Stimulated activated CD4-positive, alpha-beta T cell treated with anti-CD3 and anti-CD28 coated beads, Interleukin-2, amount 100 ng/mL, for 24 hours (primary cell): ENCODE measurements around the gene CUX1.
"Not testable (repeated sequence)": the region's sequence is repeated elsewhere in the genome, so short reads cannot be mapped to it uniquely, and the experiment has no call there.

Experiments used
- DNase-seq, 2 donors: peaks; one replicate each; pipeline ENCODE4 v3.0.0-alpha.2; 2020

The CUX1 gene

DNA sequence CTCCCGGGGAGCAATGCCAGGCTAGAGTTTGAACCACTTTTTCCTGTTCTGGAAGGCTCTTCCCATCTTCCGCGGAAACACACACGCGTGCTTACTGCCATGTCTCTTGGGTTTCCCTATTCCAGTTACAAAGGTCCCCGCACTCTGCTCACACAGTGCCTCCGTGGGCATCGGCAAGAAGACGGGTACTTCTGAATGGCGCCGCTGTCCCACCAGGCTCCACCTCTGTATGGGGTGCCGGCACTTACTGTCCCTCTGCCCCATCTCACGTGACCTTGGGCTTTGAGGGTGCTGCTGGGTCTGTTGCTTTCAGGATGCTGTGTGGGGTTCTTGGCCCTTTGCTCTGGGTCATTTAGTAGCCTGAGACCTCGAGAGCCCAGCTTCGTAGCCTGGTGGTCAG lies 298.5 kb downstream of the CUX1 start:
- DNase-seq = no peak

DNA sequence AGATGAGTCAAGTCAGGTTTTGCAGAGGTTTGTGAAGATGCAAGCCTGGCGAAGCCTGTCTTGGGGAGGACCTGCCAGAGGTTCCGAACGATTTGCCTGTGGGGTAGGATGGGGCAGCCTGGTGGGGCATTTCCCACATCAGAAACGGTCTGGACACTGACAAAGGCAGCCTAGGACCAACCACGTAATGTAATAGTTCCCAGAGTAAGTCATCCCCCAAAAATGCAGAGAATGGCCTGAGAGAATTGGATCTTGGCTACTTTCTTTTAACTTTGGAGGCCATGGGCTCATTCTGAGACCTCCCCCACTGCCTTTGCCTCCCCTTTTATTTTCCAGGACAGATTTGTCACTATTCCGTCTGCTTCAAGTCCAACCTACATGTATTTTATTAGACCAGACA lies 300.3 kb downstream of the CUX1 start:
- no peak for DNase-seq

GRCh38 chr7:102119213-102119651 lies 301.8 kb downstream of the CUX1 start:
- no peak for DNase-seq

DNA sequence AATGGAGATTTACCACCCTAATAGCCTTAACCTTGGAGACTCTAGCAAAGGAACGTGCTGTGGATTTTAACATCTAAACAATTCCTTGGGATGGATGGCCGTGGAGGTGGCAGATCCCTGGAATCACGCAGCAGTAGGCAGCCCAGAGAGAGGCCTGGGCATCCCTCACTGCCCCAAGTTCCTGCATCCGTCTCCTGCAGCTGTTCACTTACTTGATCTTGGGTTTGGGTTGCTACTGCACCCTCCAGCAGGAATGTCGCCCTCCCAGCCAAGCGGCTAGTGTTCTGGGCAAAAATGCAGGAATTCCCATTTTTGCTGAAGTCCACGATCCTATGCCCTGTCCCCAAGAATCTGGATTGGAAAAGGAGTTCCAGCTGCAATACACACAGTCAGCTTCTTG lies 302.5 kb downstream of the CUX1 start:
- DNase-seq = no peak

DNA sequence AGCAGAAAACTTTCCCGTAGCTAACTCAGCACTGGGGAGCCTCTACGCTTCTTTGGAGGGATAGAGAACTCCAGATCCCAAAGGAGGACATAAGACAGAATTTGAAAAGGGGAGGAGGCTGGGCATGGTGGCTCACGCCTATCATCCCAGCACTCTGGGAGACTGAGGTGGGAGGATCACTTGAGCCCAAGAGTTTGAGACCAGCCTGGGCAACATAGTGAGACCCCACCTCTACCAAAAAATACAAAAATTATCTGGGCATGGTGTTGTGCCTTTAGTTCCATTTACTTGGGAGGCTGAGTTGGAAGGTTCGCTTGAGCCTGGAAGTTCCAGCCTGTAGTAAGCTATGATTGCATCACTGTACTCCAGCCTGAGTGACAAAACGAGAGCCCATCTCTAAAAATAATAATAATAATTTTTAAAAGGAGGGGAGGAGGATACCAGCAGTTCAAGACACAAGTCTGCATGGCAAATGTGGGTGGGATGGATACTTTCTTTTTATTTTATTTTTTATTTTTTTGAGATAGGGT lies 303.3 kb downstream of the CUX1 start:
- no peak for DNase-seq

- no peak for DNase-seq
These were observed 304.6 kb downstream of the CUX1 start for GRCh38 chr7:102122026-102122425.

- DNase-seq = peak; percentile 6 to 18
These were observed 307.7 kb downstream of the CUX1 start for GRCh38 chr7:102125127-102125596.

GRCh38 chr7:102128303-102128702 lies 310.9 kb downstream of the CUX1 start:
- DNase-seq = no peak

- no peak for DNase-seq
These were observed 312.4 kb downstream of the CUX1 start for GRCh38 chr7:102129636-102130370.

DNA sequence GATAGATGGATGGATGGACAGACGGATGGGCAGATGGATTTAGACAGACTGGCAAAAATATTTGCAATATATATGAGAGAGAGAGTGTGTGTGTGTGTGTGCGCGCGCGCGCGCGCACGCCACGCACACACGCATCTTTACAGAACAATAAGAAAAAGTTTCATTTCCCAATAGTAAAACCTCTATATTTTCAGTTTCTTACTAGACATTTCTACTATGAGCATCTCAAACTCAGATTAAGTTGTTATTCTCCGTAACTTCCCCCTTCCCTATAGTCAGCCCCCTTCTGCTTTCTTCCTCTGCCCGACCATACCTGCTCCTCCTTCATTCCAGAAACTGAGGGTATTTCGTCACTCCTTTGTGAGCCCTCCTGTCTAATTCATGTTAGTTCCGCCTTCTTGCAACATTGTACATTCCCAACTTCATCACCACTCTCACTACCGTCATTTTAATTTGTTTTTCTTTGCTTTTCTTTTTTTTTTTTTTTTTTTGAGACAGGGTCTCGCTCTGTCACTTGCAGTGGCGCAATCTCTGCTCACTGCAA lies 314.9 kb downstream of the CUX1 start:
- no peak for DNase-seq

- DNase-seq = no peak
These were observed 321.2 kb downstream of the CUX1 start for GRCh38 chr7:102138676-102139075.

GRCh38 chr7:102140952-102141370 lies 323.5 kb downstream of the CUX1 start:
- DNase-seq = peak in 1 of 2 donors; percentile 5

DNA sequence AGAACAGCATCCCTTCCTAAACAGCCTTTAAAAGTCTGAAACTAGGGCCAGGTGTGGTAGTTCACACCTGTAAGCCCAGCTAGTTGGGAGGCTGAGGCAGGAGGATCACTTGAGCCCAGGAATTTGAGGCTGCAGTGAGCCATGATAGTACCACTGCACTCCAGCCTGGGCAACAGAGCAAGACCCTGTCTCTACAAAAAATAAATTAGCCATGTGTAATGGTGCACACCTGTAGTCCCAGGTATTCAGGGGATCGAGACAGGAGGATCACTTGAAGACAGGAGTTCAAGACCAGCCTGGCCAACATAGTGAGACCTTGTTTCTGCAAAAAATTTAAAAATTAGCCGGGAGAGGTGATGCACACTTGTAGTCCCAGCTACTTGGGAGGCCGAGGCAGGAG lies 325.0 kb downstream of the CUX1 start:
- DNase-seq = not testable (repeated sequence)

DNA sequence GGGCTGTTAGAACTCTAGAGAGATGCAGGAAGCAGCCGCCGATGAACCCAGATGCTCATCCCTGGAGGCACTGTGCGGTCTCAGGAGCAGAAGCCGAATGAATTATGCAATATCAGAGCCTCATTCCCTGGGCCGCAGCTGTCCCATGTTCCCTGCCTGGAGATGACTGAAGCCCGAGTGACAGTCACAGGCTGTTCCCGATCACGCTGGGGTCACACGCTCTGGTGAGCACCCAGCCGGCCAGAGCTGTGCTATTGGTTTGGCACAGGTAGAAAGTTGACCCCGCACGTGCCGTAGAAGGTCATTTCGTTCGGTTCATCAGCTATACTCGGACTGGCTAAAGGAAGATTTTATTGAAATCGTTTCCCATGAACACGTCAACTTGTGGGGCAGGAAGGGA lies 328.7 kb downstream of the CUX1 start:
- no peak for DNase-seq

DNA sequence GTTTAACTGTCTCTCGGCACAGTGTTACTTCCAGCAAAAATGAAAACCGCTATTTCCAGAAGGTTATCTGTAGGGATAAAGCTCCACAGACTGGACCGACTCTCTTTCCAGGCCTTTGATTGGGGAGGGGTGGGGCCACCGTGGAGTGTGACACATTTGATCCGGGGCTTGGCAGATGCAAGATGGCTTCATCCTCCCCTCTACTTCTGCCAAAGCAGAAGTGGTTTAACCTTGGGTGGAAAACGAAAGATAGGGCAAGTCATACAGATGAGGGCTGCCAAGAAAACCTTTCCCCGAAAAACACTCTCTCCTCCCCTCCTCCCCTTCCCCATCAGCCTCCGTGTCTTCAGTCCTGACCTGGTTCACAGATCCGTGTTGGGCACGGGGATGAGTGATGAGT lies 329.6 kb downstream of the CUX1 start:
- no peak for DNase-seq

DNA sequence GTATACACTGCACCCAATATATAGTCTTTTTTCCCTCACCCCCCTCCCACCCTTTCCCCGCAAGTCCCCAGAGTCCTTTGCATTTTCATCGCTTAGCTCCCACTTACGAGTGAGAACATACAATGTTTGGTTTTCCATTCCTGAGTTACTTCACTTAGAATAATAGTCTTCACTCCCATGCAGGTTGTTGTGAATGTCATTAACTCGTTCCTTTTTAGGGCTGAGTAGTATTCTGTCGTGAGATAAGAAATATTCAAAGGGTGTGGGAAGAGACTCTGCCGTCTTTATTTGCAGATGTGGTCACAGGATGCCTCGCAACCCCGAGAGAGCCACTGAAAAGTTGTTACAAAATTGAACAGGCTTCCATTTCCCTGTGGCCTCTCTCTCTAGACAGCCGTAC lies 331.4 kb downstream of the CUX1 start:
- no peak for DNase-seq

DNA sequence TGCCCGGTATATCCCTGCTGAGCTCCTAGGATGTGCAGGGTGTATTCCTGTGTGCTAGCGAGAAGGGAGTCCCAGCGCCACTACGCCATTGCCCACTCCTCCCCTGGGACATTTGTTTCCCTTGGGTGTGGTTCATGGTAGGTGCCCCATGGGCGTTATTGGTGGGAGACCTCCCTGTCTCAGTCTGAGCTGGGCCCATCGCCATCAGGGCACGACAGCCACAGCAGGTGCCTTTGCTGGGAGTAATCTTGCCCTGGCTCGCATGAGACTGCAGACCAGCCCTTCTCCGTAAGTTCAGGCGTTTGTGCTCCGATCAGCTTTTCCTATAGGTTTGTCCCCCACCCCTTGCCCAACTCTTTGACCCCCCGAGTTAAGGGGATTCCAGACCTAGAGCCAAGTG lies 332.0 kb downstream of the CUX1 start:
- DNase-seq = no peak

DNA sequence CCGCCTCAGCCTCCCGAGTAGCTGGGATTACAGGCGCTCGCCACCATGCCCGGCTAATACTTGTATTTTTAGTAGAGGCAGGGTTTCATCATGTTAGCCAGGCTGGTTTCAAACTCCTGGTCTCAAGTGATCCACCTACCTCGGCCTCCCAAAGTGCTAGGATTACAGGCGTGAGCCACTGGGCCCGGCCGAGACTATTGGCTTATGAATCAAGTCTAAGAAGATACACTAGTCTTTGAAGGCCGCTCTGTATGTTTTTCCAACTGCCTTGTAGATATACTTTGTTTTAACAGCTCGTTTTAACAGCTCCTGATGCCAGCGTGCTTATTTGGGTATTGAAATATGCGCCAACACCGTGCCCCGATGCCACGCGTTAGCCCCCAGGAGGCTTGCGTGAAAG lies 332.8 kb downstream of the CUX1 start:
- no peak for DNase-seq

GRCh38 chr7:102152672-102153598 lies 335.5 kb downstream of the CUX1 start:
- DNase-seq = no peak

GRCh38 chr7:102153599-102153946 lies 336.1 kb downstream of the CUX1 start:
- DNase-seq = no peak

DNA sequence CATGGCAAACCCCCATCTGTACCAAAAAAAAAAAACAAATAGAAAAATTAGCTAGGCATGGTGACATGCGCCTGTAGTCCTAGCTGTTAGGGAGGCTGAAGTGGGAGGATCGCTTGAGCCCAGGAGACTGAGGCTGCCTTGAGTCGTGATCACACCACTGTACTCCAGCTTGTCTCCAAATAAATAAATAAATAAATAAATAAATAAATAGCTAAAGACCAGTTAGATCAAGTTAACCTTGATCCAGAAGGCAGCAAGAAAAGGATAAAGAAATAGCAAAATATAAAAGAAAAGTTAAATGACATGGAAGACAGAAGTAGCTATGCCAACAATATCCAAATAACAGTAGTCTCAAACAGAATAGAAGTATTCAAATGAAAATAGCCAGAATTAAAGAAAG lies 337.0 kb downstream of the CUX1 start:
- no peak for DNase-seq

DNA sequence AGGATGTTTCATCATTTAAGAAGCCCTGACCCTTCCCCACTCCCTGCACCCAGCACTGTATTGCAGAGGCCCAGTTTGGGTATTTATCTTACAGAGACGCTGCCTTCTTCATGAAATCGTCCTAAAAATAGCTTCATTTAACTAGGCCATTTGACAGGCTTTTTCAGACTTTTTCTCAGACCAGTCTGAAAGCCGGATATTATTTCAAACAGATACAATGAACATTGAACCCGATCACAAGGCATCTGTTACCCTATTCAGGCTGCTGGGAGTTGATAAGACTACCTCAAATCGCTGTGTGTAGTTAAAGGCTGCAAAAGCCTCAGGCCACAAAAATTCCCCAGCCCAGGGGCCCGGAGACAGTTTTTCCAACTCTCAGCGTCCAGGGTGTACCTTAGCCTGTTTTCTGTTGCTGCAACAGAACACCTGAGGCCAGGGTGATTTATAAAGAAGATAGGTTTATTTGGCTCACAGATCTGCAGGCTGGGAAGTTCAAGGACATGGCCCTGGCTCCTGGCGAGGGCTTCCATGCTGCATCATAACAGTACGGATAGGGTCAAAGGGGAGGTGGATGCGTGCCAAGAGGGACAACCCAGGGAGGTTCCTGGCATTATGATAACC lies 338.5 kb downstream of the CUX1 start:
- DNase-seq = no peak

DNA sequence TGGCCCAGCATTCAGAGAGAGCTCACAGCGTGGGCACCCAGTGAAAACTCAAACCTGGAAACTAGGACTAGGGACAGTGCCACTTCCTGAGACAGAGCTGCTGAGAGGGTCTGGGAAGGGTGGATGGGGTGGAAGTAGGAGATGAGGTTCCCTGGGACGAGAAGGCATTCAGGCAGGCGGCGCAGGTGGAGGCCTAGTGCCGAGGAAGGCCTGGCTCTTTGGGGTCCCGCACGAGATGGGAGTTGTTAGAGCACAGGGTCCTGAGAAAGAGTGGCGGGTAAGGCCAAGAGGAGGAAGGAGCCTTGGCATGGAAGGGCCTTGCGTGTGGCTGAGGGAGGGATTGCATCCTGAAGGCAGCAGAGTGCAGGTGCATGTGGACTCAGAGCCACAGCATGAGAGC lies 339.4 kb downstream of the CUX1 start:
- no peak for DNase-seq
